Vagina (tissue), 2 donors: ENCODE measurements around the gene NUP98.

Experiments used
- POLR2A ChIP-seq, 2 donors: fragments of 450-650 bp; IDR thresholded peaks; one replicate each; pipeline ENCODE4 v1.6.1; 2017; ENCODE audit warnings: antibody characterized with exemption in 2 of 2, mild to moderate bottlenecking in 2 of 2, moderate library complexity in 2 of 2
- POLR2AphosphoS5 ChIP-seq, 2 donors: sonication (generic); formaldehyde crosslinking; IDR thresholded peaks; one replicate each; pipeline ENCODE4 v1.9.0; 2017; ENCODE audit warnings: antibody characterized with exemption in 2 of 2, mild to moderate bottlenecking in 2 of 2, low read depth in 1 of 2; ENCODE audit not compliant: insufficient read depth in 1 of 2
- TF ChIP-seq, protein P1 (sequence below), 3 experiments: fragments of 450-650 bp in 2 of 3; fragments of 200-600 bp in 1 of 3; sonication (generic) in 1 of 3; IDR thresholded peaks; one replicate each; pipeline ENCODE4 v1.5.1; 2017 to 2019; ENCODE audit warnings: antibody characterized with exemption in 3 of 3, mild to moderate bottlenecking in 2 of 3, moderate library complexity in 2 of 3

DNA sequence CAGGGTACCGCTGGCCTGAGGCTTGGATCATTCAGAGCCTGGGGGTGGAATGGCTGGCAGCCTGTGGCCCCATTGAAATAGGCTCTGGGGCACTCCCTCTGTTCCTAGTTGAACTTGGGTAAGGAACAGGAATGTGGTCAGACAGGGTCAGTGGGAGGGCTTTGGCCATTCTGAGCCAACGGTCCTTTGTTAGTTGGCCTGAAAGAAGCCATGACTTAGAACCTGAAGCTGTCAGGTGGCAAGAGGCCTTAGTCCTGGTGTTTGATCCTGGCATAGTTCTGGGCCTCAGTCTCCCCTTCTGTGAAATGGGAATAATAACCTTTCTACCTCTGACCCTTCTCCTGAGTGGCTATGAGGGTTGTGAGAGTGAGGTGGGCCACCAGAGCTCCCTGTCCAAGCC lies 19.3 kb upstream of the NUP98 start:
- TF ChIP-seq POLR2A (IDR thresholded peaks at IDR 0.05) (no peak), POLR2AphosphoS5 (IDR thresholded peaks at IDR 0.05; ENCODE audit: insufficient read depth in 1 of 2, low read depth in 1 of 2) (no peak)
- TF ChIP-seq, protein P1, sequence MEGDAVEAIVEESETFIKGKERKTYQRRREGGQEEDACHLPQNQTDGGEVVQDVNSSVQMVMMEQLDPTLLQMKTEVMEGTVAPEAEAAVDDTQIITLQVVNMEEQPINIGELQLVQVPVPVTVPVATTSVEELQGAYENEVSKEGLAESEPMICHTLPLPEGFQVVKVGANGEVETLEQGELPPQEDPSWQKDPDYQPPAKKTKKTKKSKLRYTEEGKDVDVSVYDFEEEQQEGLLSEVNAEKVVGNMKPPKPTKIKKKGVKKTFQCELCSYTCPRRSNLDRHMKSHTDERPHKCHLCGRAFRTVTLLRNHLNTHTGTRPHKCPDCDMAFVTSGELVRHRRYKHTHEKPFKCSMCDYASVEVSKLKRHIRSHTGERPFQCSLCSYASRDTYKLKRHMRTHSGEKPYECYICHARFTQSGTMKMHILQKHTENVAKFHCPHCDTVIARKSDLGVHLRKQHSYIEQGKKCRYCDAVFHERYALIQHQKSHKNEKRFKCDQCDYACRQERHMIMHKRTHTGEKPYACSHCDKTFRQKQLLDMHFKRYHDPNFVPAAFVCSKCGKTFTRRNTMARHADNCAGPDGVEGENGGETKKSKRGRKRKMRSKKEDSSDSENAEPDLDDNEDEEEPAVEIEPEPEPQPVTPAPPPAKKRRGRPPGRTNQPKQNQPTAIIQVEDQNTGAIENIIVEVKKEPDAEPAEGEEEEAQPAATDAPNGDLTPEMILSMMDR (IDR thresholded peaks at IDR 0.05) = no peak
